ENCODE data around the gene DGKB. TPM values are rescaled to one million over a fixed set of nuclear protein-coding genes. Genes with fewer than 3 reads are reported as not detected.

Gene DGKB
- not detected for polyA plus RNA-seq (2012; ENCODE audit: low read depth, missing spikeins)

DNA sequence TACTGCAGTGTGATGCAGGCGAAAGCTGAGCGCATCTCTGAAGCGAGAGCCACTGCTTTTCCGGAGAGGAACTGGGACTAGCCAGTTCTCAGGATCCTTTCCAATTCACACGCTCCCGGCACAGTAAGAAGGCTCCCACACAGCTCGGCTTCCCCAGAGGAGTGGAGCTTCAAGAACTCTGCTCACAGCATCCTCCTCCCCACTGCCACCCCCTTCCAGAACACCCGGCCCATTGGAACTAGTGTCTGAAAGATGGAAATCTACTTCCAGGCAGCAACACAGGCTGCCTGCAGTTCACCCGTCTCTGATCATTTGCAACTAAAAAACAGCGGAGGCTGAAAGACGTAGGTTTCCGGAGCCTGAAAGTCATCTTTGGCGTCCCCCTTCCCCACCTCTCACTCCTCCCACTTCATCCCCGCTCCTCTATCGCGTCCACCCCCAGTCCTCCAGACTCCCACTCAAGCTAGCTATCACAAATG is at the start of gene DGKB:
Gene DGKB, minus strand, starts transcription at position 163 of the 479 bp plus-strand sequence.
- no peak for TF ChIP-seq POU2F2 (IDR thresholded peaks at IDR 0.05; ENCODE audit: low read depth, low read length)
- TF ChIP-seq POLR2AphosphoS5 (IDR thresholded peaks at IDR 0.05; ENCODE audit: low read depth, low read length) = no peak
- TF ChIP-seq PAX5 (IDR thresholded peaks at IDR 0.05; ENCODE audit: insufficient read depth, low read length, severe bottlenecking) = no peak
- TF ChIP-seq SPI1 (IDR thresholded peaks at IDR 0.05; ENCODE audit: low read depth, low read length) = no peak
- no peak for TF ChIP-seq TAF1 (IDR thresholded peaks at IDR 0.05; ENCODE audit: low read depth, low read length)
- no peak for TF ChIP-seq POLR2A (IDR thresholded peaks at IDR 0.05; ENCODE audit: low read depth, low read length)
- FAIRE-seq (no peak), DNase-seq (ENCODE audit: insufficient read length, low spot score) (no peak)

DNA sequence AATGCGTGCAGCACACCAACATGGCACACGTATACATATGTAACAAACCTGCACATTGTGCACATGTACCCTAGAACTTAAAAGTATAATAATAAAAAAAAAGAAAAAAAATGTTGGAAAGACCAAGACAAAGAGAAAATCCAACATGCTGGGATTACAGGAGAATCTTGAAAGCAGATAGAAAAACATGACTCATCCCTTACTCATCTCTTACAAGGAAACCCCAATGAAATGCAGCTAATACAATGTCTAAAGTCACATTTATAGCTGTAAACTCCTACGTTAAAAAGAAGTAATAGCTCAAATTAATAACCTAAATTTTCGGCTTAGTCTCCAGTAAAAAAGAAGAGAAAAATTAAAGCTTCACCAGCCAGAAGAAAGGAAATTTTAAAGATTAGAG is 47.5 kb upstream of the DGKB start:
- DNase-seq (ENCODE audit: insufficient read length, low spot score) = no peak
- FAIRE-seq = no peak
- TF ChIP-seq TAF1 (IDR thresholded peaks at IDR 0.05; ENCODE audit: low read depth, low read length) = no peak
- TF ChIP-seq PAX5 (IDR thresholded peaks at IDR 0.05; ENCODE audit: insufficient read depth, low read length, severe bottlenecking) = no peak
- no peak for TF ChIP-seq POU2F2 (IDR thresholded peaks at IDR 0.05; ENCODE audit: low read depth, low read length)
- TF ChIP-seq POLR2A (IDR thresholded peaks at IDR 0.05; ENCODE audit: low read depth, low read length) = no peak
- no peak for TF ChIP-seq SPI1 (IDR thresholded peaks at IDR 0.05; ENCODE audit: low read depth, low read length)
- TF ChIP-seq POLR2AphosphoS5 (IDR thresholded peaks at IDR 0.05; ENCODE audit: low read depth, low read length) = no peak

DNA sequence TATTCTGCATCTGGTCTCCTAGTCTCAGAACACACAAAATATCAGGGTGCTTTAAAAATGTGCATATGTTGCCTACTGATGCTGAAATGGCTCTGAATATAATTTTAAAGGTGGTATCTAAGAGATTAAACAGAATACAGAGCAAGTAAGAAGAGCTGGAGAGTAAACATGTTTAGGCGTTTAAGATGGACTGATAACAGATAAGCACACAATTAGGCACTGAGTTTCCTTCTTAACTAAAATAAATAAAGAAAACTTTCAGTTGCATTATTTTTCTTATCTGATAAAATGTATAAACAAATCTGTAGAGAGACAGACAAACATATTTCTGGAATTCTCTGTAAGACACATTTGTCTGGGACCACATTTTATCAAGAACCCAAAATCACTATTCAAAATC is 35.6 kb upstream of the DGKB start:
- TF ChIP-seq PAX5 (IDR thresholded peaks at IDR 0.05; ENCODE audit: insufficient read depth, low read length, severe bottlenecking) (no peak), POU2F2 (IDR thresholded peaks at IDR 0.05; ENCODE audit: low read depth, low read length) (no peak), SPI1 (IDR thresholded peaks at IDR 0.05; ENCODE audit: low read depth, low read length) (no peak), TAF1 (IDR thresholded peaks at IDR 0.05; ENCODE audit: low read depth, low read length) (no peak), POLR2AphosphoS5 (IDR thresholded peaks at IDR 0.05; ENCODE audit: low read depth, low read length) (no peak), POLR2A (IDR thresholded peaks at IDR 0.05; ENCODE audit: low read depth, low read length) (no peak)
- no peak for DNase-seq (ENCODE audit: insufficient read length, low spot score)
- FAIRE-seq = no peak

- no peak for DNase-seq (ENCODE audit: insufficient read length, low spot score)
- TF ChIP-seq PAX5 (IDR thresholded peaks at IDR 0.05; ENCODE audit: insufficient read depth, low read length, severe bottlenecking) (no peak), POLR2AphosphoS5 (IDR thresholded peaks at IDR 0.05; ENCODE audit: low read depth, low read length) (no peak), TAF1 (IDR thresholded peaks at IDR 0.05; ENCODE audit: low read depth, low read length) (no peak), POLR2A (IDR thresholded peaks at IDR 0.05; ENCODE audit: low read depth, low read length) (no peak), SPI1 (IDR thresholded peaks at IDR 0.05; ENCODE audit: low read depth, low read length) (no peak), POU2F2 (IDR thresholded peaks at IDR 0.05; ENCODE audit: low read depth, low read length) (no peak)
- no peak for FAIRE-seq
Observed at GRCh38 chr7:14937581-14937980, 35.0 kb upstream of the DGKB start.

GRCh38 chr7:14936554-14936953 is 34.0 kb upstream of the DGKB start:
- TF ChIP-seq POLR2AphosphoS5 (IDR thresholded peaks at IDR 0.05; ENCODE audit: low read depth, low read length) (no peak), POU2F2 (IDR thresholded peaks at IDR 0.05; ENCODE audit: low read depth, low read length) (no peak), POLR2A (IDR thresholded peaks at IDR 0.05; ENCODE audit: low read depth, low read length) (no peak), SPI1 (IDR thresholded peaks at IDR 0.05; ENCODE audit: low read depth, low read length) (no peak), PAX5 (IDR thresholded peaks at IDR 0.05; ENCODE audit: insufficient read depth, low read length, severe bottlenecking) (no peak), TAF1 (IDR thresholded peaks at IDR 0.05; ENCODE audit: low read depth, low read length) (no peak)
- DNase-seq (ENCODE audit: insufficient read length, low spot score) (no peak), FAIRE-seq (no peak)

- DNase-seq (ENCODE audit: insufficient read length, low spot score) (no peak), FAIRE-seq (no peak)
- TF ChIP-seq POU2F2 (IDR thresholded peaks at IDR 0.05; ENCODE audit: low read depth, low read length) (no peak), TAF1 (IDR thresholded peaks at IDR 0.05; ENCODE audit: low read depth, low read length) (no peak), PAX5 (IDR thresholded peaks at IDR 0.05; ENCODE audit: insufficient read depth, low read length, severe bottlenecking) (no peak), POLR2A (IDR thresholded peaks at IDR 0.05; ENCODE audit: low read depth, low read length) (no peak), POLR2AphosphoS5 (IDR thresholded peaks at IDR 0.05; ENCODE audit: low read depth, low read length) (no peak), SPI1 (IDR thresholded peaks at IDR 0.05; ENCODE audit: low read depth, low read length) (no peak)
Observed at GRCh38 chr7:14934839-14935238, 32.3 kb upstream of the DGKB start.

GRCh38 chr7:14931511-14932215 is 29.1 kb upstream of the DGKB start:
- TF ChIP-seq PAX5 (IDR thresholded peaks at IDR 0.05; ENCODE audit: insufficient read depth, low read length, severe bottlenecking) = no peak
- no peak for TF ChIP-seq TAF1 (IDR thresholded peaks at IDR 0.05; ENCODE audit: low read depth, low read length)
- no peak for TF ChIP-seq POU2F2 (IDR thresholded peaks at IDR 0.05; ENCODE audit: low read depth, low read length)
- no peak for TF ChIP-seq POLR2AphosphoS5 (IDR thresholded peaks at IDR 0.05; ENCODE audit: low read depth, low read length)
- no peak for TF ChIP-seq SPI1 (IDR thresholded peaks at IDR 0.05; ENCODE audit: low read depth, low read length)
- TF ChIP-seq POLR2A (IDR thresholded peaks at IDR 0.05; ENCODE audit: low read depth, low read length) = no peak
- no peak for DNase-seq (ENCODE audit: insufficient read length, low spot score)
- no peak for FAIRE-seq

GRCh38 chr7:14924398-14924797 is 21.8 kb upstream of the DGKB start:
- DNase-seq (ENCODE audit: insufficient read length, low spot score) (no peak), FAIRE-seq (no peak)
- no peak for TF ChIP-seq POLR2A (IDR thresholded peaks at IDR 0.05; ENCODE audit: low read depth, low read length)
- TF ChIP-seq PAX5 (IDR thresholded peaks at IDR 0.05; ENCODE audit: insufficient read depth, low read length, severe bottlenecking) = no peak
- no peak for TF ChIP-seq POU2F2 (IDR thresholded peaks at IDR 0.05; ENCODE audit: low read depth, low read length)
- TF ChIP-seq SPI1 (IDR thresholded peaks at IDR 0.05; ENCODE audit: low read depth, low read length) = no peak
- TF ChIP-seq POLR2AphosphoS5 (IDR thresholded peaks at IDR 0.05; ENCODE audit: low read depth, low read length) = no peak
- no peak for TF ChIP-seq TAF1 (IDR thresholded peaks at IDR 0.05; ENCODE audit: low read depth, low read length)

DNA sequence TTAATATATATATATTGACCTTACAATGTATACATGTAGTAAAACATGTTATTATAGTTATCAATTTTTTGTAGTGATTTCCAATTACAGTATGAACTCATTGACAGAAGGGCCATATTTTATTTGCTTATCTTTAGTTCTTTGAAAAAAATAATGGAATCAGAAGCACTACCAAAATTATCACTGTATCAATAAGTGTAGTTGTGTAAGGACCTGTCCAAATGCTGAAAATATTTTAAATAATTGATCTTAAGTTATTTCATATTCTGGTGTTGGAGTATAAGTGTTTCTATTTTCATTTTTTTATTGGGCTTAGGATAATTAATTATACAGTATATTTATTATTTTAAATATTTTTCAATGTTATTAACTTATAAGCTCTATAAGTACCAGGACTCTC is 8.5 kb upstream of the DGKB start:
- DNase-seq (ENCODE audit: insufficient read length, low spot score) = no peak
- no peak for FAIRE-seq
- TF ChIP-seq SPI1 (IDR thresholded peaks at IDR 0.05; ENCODE audit: low read depth, low read length) (no peak), POU2F2 (IDR thresholded peaks at IDR 0.05; ENCODE audit: low read depth, low read length) (no peak), POLR2A (IDR thresholded peaks at IDR 0.05; ENCODE audit: low read depth, low read length) (no peak), PAX5 (IDR thresholded peaks at IDR 0.05; ENCODE audit: insufficient read depth, low read length, severe bottlenecking) (no peak), TAF1 (IDR thresholded peaks at IDR 0.05; ENCODE audit: low read depth, low read length) (no peak), POLR2AphosphoS5 (IDR thresholded peaks at IDR 0.05; ENCODE audit: low read depth, low read length) (no peak)
